Testis (tissue), 2 donors: ENCODE measurements around the gene MOCS2.
A peak's percentile ranks its signal among the peaks of the same experiment; 100 is the strongest.

Experiments used
- CTCF ChIP-seq, 3 experiments: fragments of 450-650 bp in 2 of 3; fragments of 200-600 bp in 1 of 3; sonication (generic) in 1 of 3; IDR thresholded peaks; one replicate each; pipeline ENCODE4 v1.5.1; 2016 to 2019; ENCODE audit warnings: antibody characterized with exemption in 3 of 3, mild to moderate bottlenecking in 2 of 3, moderate library complexity in 1 of 3
- POLR2A ChIP-seq: fragments of 450-650 bp; IDR thresholded peaks from one replicate; pipeline ENCODE4 v1.6.1; 2017; ENCODE audit warnings: antibody characterized with exemption, mild to moderate bottlenecking, moderate library complexity

GRCh38 chr5:53109443-53110127 lies at the start of gene MOCS2:
- TF ChIP-seq POLR2A (peak; percentile 39), CTCF (IDR thresholded peaks at IDR 0.05) (peak in 1 of 3 experiments; percentile 8)
